Measurements from ENCODE around the gene DIP2C.
A peak's percentile ranks its signal among the peaks of the same experiment; 100 is the strongest.
"Not testable (repeated sequence)": the region's sequence is repeated elsewhere in the genome, so short reads cannot be mapped to it uniquely, and the experiment has no call there.

Gene DIP2C

GRCh38 chr10:489330-489729 is 200.1 kb downstream of the DIP2C start:
- no peak for DNase-seq

- DNase-seq = no peak
These were observed 200.6 kb downstream of the DIP2C start for GRCh38 chr10:488933-489215.

GRCh38 chr10:488081-488932 is 201.2 kb downstream of the DIP2C start:
- no peak for DNase-seq

- no peak for DNase-seq
These were observed 202.7 kb downstream of the DIP2C start for GRCh38 chr10:486666-487322.

- DNase-seq = no peak
These were observed 203.3 kb downstream of the DIP2C start for GRCh38 chr10:486206-486605.

- peak; percentile 9 for DNase-seq
These were observed 203.7 kb downstream of the DIP2C start for GRCh38 chr10:485776-486175.

GRCh38 chr10:484925-485661 is 204.4 kb downstream of the DIP2C start:
- no peak for DNase-seq

- no peak for DNase-seq
These were observed 205.0 kb downstream of the DIP2C start for GRCh38 chr10:484441-484924.

GRCh38 chr10:483261-483660 is 206.2 kb downstream of the DIP2C start:
- no peak for DNase-seq

GRCh38 chr10:482848-483247 is 206.6 kb downstream of the DIP2C start:
- no peak for DNase-seq

GRCh38 chr10:482051-482501 is 207.4 kb downstream of the DIP2C start:
- DNase-seq = no peak

GRCh38 chr10:481628-482027 is 207.8 kb downstream of the DIP2C start:
- DNase-seq = no peak

GRCh38 chr10:480928-481552 is 208.4 kb downstream of the DIP2C start:
- DNase-seq = peak; percentile 49

GRCh38 chr10:480498-480927 is 209.0 kb downstream of the DIP2C start:
- no peak for DNase-seq

- not testable (repeated sequence) for DNase-seq
These were observed 209.6 kb downstream of the DIP2C start for GRCh38 chr10:479706-480497.

GRCh38 chr10:478471-479245 is 210.8 kb downstream of the DIP2C start:
- DNase-seq = no peak

GRCh38 chr10:477620-478019 is 211.8 kb downstream of the DIP2C start:
- DNase-seq = no peak

- no peak for DNase-seq
These were observed 213.1 kb downstream of the DIP2C start for GRCh38 chr10:476455-476780.

- DNase-seq = no peak
These were observed 213.6 kb downstream of the DIP2C start for GRCh38 chr10:475709-476454.

GRCh38 chr10:474946-475345 is 214.5 kb downstream of the DIP2C start:
- no peak for DNase-seq

GRCh38 chr10:474406-474805 is 215.1 kb downstream of the DIP2C start:
- DNase-seq = no peak

All from NCI-H1105 (cell line).